A549 (cell line): ENCODE data around the gene GMIP.

Source experiments
- HDAC2 ChIP-seq: fragments of 200-600 bp; sonication (generic); IDR thresholded peaks from 2 replicates; pipeline ENCODE4 v1.6.1; 2016
- POLR2A ChIP-seq: IDR thresholded peaks from 2 replicates; pipeline ENCODE4 v1.6.1; 2012; ENCODE audit warnings: mild to moderate bottlenecking, low read length
- TF ChIP-seq, protein P1 (sequence below): fragments of >200 bp; sonication (Bioruptor Twin); formaldehyde crosslinking; IDR thresholded peaks from 3 replicates; pipeline ENCODE4 v1.5.1; 2016

GRCh38 chr19:19632661-19633060, 10.8 kb downstream of the GMIP start:
- TF ChIP-seq, protein P1, sequence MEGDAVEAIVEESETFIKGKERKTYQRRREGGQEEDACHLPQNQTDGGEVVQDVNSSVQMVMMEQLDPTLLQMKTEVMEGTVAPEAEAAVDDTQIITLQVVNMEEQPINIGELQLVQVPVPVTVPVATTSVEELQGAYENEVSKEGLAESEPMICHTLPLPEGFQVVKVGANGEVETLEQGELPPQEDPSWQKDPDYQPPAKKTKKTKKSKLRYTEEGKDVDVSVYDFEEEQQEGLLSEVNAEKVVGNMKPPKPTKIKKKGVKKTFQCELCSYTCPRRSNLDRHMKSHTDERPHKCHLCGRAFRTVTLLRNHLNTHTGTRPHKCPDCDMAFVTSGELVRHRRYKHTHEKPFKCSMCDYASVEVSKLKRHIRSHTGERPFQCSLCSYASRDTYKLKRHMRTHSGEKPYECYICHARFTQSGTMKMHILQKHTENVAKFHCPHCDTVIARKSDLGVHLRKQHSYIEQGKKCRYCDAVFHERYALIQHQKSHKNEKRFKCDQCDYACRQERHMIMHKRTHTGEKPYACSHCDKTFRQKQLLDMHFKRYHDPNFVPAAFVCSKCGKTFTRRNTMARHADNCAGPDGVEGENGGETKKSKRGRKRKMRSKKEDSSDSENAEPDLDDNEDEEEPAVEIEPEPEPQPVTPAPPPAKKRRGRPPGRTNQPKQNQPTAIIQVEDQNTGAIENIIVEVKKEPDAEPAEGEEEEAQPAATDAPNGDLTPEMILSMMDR, result no peak
- TF ChIP-seq HDAC2 (no peak), POLR2A (no peak)
